Caki2 (cell line): ENCODE measurements around the gene SIAH2. TPM values are rescaled to one million over a fixed set of nuclear protein-coding genes. Genes with fewer than 3 reads are reported as not detected.

Source experiments
- DNase-seq: peaks from one replicate; pipeline ENCODE4 v3.0.0-alpha.2; 2015; ENCODE audit warnings: low read depth
- in situ Hi-C: cut with HindIII; loops from 2 replicates; pipeline ENCODE4 v1.10.0; 2016; ENCODE audit warnings: low sequenced_read_pairs, low pct_unique_long_range_greater_than_20kb, mixed read lengths
- total RNA-seq: library from RNA; depleted of rRNA; stranded (reverse); fragments of >200 nt; shearing (Covaris generic); gene quantifications from 2 replicates; pipeline ENCODE4 v1.2.3, GENCODE V29; 2014; ENCODE audit warnings: low replicate concordance; rRNA removed

SIAH2 gene
- total RNA-seq, 1 experiment from 2014 or later = 20.3 TPM

DNA sequence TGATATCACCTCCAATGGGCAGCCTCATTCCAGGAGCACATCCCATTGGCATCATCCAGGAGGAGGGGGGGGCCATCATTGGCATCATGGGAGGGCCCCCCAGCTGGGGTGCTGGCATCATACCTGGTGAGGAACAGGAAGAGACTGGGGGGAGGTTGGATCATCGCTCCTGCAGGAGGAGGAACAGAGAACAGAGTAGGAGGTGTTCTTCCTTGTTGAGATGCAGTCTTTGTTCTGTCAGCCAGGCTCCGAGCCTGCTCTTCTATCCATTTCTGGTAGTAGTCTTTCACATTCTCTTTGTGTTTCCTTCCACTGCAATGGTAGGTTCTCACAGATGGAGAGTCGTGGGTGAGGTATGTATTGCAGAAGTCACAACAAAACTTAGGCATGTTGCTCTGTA lies 42.5 kb downstream of the SIAH2 start:
- in situ Hi-C loops = no loop called here
- no peak for DNase-seq

DNA sequence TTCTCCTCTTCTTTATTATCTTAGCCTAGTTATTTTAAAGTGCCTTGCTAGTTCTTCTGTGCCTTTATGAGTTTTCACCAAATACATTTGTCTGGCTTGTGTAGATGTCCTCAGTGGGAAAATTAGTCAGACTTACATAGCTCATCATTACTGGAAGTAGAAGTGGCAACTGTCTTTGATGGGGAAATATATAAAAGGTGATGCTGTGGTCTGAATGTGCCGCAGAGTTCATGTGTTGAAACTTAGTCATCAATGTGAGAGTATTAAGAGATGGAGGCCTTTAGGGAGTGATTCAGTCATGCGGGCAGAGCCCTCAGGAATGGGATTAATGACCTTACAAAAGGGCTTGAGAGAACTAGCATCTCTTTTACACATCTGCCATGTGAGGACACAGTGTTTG lies 52.9 kb downstream of the SIAH2 start:
- DNase-seq = no peak
- in situ Hi-C loops = no loop called here

DNA sequence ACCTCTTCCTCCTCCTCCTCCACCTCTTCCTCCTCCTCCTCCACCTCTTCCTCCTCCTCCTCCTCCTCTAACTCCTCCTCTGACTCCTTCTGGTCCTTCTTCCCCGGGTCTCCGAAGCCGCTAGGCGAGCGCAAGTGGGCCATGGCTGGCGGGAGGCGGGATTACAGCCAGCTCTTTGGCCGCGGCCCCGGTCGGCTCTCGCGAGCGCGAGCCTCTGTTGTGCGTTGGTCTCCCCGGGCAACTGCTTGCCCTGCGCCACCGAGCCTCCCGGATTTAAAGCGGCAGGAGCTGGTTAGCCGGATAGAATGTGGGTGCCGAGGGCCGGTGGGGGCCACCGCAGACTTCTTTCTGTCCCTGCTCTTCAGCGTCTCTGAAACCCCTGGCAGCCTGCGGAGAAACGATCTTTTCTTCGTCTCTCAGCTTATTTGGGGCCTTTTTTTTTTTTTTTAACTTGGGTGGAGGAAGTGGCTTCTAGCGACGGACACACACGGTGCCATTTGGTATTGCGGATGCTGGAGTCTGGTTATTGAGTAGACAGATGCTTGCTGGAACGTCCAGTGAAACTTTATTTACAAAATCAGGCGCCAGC lies 59.1 kb downstream of the SIAH2 start, which contains the start of gene ERICH6:
Gene ERICH6 (minus strand): TSS at position 165 of the 589 bp plus-strand sequence. CDS start 22 bp downstream, at position 143.
- DNase-seq = peak; percentile 90
- in situ Hi-C loops = no loop called here

DNA sequence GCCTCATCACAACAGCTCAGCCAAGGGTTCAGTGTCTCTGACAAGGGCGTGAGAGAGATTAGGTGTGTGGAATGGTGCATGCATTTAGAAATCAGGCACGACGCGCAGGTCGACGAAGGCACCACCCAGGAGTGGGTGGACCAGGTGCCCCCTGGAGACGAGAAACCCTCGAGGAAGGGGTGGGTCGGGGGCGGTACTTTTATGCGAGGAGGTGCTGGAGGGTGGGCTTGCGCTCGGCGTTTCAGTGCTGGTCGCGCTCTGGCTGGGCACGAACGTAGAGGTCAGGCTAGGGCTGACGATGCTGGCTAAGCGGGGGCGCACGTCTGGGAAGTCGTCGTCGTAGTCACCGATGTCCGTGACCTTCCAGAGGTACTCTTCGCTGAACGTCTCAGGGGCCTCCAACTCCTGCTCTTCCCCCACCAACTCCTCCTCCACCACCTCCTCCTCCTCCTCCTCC lies 59.6 kb downstream of the SIAH2 start:
- in situ Hi-C loops = no loop called here
- peak; percentile 38 for DNase-seq

DNA sequence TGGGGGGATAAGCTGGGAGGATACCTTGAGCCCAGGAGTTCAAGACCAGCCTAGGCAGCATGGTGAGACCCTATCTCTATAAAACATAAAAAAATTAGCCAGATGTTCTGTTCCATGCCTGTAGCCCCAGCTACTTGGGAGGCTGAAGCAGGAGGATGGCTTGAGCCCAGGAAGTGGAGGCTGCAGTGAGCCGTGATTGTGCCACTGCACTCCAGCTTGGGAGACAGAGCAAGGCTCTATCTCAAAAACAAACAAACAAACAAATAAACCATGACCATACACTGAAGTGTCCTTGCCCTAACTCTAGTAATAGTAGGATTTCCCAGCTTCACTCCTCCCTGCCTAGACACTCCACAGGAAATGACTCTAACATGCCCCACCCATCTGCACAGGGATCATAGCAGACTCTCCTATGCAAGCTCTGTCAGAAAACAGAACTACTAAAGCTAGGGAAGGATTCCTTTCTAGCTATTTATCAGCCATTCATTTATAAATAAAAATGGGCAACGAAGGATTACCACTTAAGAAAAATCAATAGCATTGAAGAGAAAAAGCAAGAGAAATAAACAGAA lies 63.8 kb downstream of the SIAH2 start:
- in situ Hi-C loops = no loop called here
- no peak for DNase-seq

DNA sequence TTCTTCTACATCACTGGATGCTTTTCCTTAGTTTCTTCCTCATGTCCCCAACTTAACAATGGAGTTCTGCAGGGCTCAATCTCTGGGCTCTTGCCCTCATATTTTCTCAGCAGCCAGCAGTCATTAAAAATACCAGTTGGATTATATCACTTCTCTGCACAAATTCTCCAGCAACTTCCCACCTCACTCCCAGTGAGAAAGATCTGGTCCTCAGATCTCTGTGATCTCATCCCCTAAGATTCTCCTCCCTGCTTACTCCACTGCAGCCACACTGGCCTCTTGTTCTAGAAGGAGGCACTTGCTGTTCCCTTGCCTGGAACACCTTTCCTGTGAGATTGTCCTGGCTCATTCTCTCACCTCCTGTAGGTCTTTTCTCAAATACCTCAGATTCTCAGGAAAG lies 65.3 kb downstream of the SIAH2 start:
- in situ Hi-C loops = no loop called here
- DNase-seq = no peak

DNA sequence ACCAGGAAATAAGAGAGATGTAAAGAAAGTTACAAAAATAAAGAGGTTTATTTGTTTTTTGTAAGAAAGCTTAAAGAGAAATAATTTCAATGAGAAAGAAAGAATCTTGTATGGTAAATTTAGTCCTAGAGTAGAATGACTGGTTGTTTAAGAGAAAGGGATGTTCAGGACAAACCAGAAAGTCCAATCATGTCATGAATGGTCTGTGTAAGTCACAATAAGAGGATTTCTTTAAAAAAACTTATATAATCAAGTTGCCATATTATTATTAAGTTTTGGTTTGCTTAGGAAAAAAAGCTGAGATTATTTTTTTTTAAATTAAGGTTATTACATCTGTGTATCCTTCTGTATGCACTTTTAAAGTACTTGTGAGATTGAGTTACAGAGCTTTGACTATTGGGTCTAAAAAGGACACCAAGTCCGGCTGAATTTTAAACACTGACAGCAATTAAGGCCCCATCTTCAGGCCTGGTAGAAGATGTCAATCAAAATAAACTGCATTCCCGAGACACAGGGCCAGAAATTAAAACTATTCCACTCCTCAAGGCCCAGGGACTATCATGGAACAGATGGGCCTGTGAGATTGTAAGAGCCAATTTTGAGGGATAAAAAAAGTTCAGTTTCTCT lies 71.4 kb downstream of the SIAH2 start:
- in situ Hi-C loops = no loop called here
- no peak for DNase-seq

Other genes starting within 250 kb of the SIAH2 start
- gene SERP1, start 216.7 kb downstream of the SIAH2 start, total RNA-seq = 161 and 222 TPM in 2 replicates
- 68.9 and 73.5 TPM in 2 replicates for gene EIF2A, start 216.4 kb downstream of the SIAH2 start, total RNA-seq
- gene SELENOT, start 159.8 kb downstream of the SIAH2 start, total RNA-seq = 138 and 189 TPM in 2 replicates
- not detected in 2 replicates for gene ERICH6, start 59.2 kb downstream of the SIAH2 start, total RNA-seq
- gene MINDY4B, start 142.3 kb upstream of the SIAH2 start, total RNA-seq = not detected in 2 replicates
- gene CLRN1, start 209.6 kb upstream of the SIAH2 start, total RNA-seq = not detected in 2 replicates